GM19099 (cell line): ENCODE measurements around the gene GDF10.

ENCODE experiments used
- POLR2A ChIP-seq: IDR thresholded peaks from 3 replicates; pipeline ENCODE4 v1.6.1; 2011; ENCODE audit warnings: low read depth; ENCODE audit not compliant: insufficient read length; ENCODE audit errors: extremely low read depth

Gene GDF10

DNA sequence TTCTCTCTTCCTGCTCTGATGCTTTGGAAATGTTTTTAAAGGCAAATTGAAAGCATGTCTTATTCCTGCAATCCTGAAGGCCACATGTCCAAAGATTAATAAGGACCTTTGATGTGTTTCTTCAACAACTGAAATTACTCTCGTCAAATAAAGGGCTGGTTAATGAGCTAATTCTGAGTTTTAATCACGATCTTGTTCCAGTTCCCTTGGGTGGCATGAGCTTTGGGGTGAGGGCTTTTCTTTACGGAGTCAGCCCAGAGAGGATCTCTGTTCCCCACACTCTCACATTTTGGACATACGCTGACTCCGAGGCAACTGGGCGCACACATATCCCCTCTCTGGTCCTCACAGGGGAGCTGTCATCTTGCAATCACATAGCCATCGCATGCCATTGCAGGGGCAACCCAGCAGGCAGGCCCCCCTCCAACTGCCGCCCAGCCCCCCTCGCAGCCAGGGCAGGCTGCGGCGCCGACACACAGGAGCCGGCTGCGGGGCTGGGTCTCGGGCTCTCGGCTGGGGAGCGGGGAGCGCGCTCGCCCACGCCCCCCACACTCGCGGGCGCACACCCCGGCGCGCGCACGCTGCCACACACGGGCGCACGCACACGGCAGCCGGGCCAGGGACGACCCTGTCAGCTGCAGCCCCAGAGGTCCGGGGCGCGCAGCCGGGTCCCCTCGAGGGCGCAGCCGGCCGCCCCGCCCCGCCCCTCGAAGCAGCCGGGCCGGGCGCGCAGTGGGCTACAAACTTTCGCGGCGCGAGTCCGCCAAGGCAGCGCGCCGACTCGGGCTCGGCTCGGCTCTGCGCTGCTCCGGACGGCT is at the start of gene GDF10:
Gene GDF10, plus strand, starts transcription at position 587 of the 818 bp plus-strand sequence. CDS start 455 bp downstream, outside the sequence.
- TF ChIP-seq POLR2A, result no peak

GRCh38 chr10:47252093-47252780 is 47.8 kb upstream of the GDF10 start:
- no peak for TF ChIP-seq POLR2A

- TF ChIP-seq POLR2A, result no peak
Observed at GRCh38 chr10:47253030-47253637, 46.9 kb upstream of the GDF10 start.

DNA sequence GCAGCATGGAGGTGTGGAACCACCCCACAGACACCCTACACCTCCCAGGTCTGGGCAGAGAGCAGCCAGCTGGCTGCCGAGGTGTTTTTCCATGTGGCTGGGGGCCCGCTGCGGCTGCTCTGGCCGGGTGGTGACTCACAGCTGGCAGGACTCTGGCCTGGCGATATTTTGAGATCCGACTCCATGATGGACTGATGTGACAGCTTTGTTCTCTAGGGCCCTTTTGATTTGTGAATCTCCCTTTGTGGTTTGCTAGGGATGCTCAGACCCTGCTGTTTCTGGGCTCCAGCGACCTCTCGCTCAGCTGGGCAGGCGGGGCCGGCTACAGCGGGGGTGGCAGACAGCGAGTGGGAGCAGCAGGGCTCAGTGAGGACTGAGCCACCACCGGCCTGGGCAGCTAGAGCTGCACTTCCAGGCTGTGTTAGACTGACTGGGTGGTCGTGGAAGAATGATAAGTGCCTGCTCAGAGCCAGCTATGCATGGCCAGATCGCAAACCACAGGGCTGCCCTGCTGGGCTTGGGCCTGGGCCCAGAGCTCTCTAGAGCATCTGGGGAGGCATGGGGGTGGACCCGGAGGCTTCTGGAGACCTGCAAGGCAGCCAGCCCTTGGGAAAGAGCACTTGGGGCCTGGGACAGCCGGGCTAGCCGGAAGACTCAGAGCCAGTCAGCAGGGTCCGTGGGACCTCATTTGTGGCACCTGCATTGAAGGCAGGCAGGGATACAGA is 46.2 kb upstream of the GDF10 start:
- no peak for TF ChIP-seq POLR2A

DNA sequence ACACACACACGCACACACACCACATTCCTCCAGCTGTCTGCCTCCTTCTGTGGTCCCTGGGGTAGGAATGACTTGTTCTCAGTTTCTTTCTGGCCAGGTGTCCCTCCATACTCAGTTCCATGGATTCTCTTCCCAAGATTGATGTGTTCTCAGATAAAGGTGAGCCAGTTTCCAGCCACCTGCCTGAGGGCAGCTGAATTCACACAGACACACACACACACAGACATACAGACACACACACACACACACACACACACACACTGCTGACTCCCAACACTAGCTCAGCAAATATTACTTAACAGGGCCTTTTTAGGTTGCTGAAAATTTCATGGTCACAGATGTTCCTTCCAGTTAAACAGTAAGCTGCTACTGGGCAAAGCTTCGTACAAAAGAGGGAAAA is 45.4 kb upstream of the GDF10 start:
- TF ChIP-seq POLR2A, result no peak

DNA sequence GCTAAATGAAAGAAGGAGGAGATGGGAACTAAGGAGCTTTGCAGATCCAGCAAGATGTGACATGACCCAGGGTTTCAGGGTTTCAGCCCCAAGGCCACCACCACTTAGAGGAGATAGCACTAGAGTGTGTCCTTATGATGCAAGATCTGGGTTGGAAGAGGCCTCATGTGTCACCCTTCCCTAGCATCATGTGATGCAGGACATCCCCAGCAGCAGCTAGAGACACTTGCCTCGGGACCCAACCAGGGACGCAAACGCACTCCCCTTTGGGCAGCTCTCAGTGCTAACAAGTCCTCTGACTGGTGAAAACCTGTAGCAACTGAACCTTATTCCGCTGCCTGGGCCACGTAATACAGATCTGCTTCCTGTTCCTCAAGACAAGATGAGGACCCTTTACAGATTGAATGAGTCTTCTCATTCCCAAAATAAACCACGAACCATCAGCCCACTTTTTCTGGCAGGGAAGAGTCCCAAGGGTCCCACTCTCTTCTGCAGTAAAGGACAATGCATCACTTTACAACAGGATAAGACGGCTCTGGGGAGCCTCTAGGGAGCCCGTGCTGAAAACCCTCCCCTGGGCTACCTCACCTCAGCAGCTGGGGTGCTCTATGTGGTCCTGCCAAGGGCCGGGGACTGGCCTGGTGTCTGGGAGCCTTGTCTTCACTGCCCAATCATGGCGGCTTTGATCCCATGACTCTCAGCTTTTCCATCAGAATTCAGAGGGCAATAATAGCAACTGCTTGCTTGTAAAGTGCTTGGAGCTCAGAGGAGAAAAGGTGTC is 44.8 kb upstream of the GDF10 start:
- TF ChIP-seq POLR2A, result no peak

DNA sequence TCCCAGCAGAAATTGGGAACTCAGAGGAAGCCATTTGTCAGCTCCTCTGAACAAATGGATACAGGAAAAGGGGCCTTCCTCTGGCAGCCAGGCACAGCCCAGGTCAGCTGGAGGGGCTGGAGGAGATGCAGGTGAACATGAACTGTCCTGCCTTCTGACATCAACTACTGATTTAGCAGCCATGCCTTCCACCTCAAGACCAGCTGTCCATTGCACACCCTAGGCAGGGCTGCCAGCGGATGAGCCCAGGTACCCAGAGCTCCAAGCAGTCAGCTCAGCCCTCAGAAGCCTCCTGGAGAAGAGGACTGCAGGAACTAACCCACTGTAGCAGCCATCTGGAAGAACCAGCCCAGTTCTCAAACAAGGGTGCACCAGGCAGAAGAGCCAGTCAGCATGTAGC is 44.1 kb upstream of the GDF10 start:
- no peak for TF ChIP-seq POLR2A

- TF ChIP-seq POLR2A, result no peak
Observed at GRCh38 chr10:47256751-47257336, 43.2 kb upstream of the GDF10 start.

DNA sequence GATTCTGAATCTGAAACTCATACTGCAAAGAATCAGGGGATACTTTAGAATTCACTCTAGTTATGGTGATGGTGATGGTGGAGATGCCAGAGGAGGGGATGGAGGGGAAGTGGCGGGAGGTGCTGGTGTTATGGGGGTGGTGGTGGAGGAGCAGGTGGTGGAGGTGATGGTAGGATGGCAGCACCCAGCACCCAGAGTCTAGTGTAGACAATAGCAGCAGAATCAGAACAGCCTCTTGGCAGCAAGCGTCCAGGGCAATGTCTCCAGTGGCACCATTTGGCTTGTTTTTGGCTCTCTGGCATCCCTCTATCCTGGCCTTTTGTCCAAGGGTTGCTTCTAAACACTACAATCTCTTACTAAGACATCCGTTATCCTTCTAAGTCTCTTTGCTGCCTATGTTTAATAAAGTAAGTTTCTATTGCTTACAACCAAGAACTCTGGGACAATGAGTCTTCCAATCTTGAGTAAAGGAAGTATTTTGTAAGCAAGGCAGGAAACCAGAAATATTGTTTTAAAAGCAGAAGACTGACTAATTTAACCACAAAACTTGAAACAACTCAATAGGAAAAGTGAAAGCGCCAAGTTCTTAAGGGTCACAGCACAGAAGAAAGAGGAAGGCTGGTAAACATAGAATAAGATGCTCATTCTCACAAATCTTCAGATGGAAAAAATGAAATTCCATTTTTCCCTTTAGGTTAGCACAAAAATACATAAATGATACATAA is 42.4 kb upstream of the GDF10 start:
- TF ChIP-seq POLR2A, result no peak

DNA sequence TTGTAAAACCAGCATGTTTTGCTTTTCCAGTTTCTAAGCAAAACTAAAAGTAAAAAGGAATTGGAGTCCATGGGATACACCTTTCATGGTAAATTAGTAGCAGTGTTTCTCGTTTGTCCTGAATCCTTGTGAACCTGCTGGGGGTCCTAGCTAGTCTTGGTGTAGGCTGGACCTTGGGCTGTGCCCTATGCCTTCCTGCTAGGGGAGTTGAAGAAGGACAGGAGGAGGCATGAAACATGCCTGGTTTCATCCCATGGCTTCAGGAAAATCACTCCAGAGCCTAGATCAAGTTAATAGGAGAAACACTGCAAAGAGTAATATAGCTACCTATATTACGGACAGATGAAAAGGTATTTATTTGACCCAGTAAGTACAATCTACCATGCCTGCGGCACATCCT is 41.1 kb upstream of the GDF10 start:
- TF ChIP-seq POLR2A, result no peak

- TF ChIP-seq POLR2A, result no peak
Observed at GRCh38 chr10:47259466-47259865, 40.5 kb upstream of the GDF10 start.

DNA sequence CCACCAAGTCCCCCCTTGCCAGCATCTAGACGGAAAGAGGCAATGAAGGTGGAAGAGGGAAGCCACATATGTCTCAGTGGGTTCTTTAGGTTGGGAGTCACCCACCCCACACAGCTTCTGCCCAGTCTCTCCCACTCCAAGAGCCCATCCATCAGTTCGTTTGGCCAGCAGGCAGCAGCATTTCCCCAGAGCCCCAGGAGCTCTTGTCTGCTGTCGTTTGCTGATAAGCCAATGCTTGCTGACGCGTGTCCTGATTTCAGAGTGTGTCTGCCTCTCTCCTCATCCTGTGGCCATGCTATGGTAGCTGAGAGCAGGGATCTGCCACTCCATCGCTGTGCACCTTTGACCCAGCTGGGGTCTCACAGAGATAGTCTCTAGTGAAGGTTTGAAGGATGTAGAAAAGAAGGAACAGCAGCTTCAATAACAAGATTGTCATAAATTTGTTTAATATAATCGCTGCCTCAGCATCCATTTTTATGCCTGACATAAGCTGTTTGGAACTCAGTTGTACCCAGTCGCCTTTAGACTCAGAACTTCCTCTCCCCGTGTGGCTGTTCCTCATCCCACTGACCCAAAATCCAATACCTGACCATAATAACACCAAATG is 39.4 kb upstream of the GDF10 start:
- no peak for TF ChIP-seq POLR2A

GRCh38 chr10:47261121-47261520 is 38.9 kb upstream of the GDF10 start:
- TF ChIP-seq POLR2A, result no peak
